Measurements from ENCODE around the gene TNS1. TPM values are rescaled to one million over a fixed set of nuclear protein-coding genes. Genes with fewer than 3 reads are reported as not detected.

TNS1 gene
- total RNA-seq, 1 experiment from 2014 or later: 0.49 TPM

- H3K27me3 ChIP-seq (ENCODE audit: control insufficient read depth, insufficient read depth, low read length): peaks cover 12% of the 10 kb centered on the region
- no peak overlapping the region for H3K4me3 ChIP-seq (ENCODE audit: low read depth in 2 of 2, low read length in 2 of 2)
- no peaks in the 10 kb centered on the region for H3K9me3 ChIP-seq (ENCODE audit: control insufficient read depth, insufficient read depth, low read depth, low read length)
- ATAC-seq (no peak), DNase-seq (ENCODE audit: low read depth, low spot score) (no peak)
- TF ChIP-seq TCF7L2 (IDR thresholded peaks at IDR 0.05; ENCODE audit: low read depth, low read length): no peak
- no peak for TF ChIP-seq SIN3A (IDR thresholded peaks at IDR 0.05; ENCODE audit: borderline replicate concordance, insufficient read depth, low read depth, low read length)
- TF ChIP-seq POLR2AphosphoS5 (IDR thresholded peaks at IDR 0.05; ENCODE audit: low read depth, low read length): no peak
- no peak for TF ChIP-seq REST (IDR thresholded peaks at IDR 0.05; ENCODE audit: insufficient read depth in 1 of 2, low read depth in 2 of 2, low read length in 1 of 2)
- TF ChIP-seq CTCF (IDR thresholded peaks at IDR 0.05): no peak
- H3K36me3 ChIP-seq (ENCODE audit: control insufficient read depth, insufficient read depth, low read length): no peaks in the 10 kb centered on the region
- POLR2A ChIA-PET: no interaction called here
- intact Hi-C loops (cut with micrococcal nuclease; ENCODE audit: unreplicated experiment) (no loop called here), in situ Hi-C loops (cut with HindIII; ENCODE audit: low pct_unique_long_range_greater_than_20kb, low sequenced_read_pairs) (no loop called here)
- no peaks in the 10 kb centered on the region for H3K4me1 ChIP-seq (ENCODE audit: control insufficient read depth, insufficient read depth, low read length)
- no TSS peak for BruUV-seq (replicated peaks)
- CTCF ChIA-PET: no interaction called here
- no peak overlapping the region for H3K27ac ChIP-seq (ENCODE audit: low read length)
Measured at GRCh38 chr2:217978536-217979150, 24.2 kb downstream of the TNS1 start.

- peaks cover 12% of the 10 kb centered on the region for H3K27me3 ChIP-seq (ENCODE audit: control insufficient read depth, insufficient read depth, low read length)
- BruUV-seq (replicated peaks): no TSS peak
- POLR2A ChIA-PET: no interaction called here
- no peak overlapping the region for H3K4me3 ChIP-seq (ENCODE audit: low read depth in 2 of 2, low read length in 2 of 2)
- TF ChIP-seq REST (IDR thresholded peaks at IDR 0.05; ENCODE audit: insufficient read depth in 1 of 2, low read depth in 2 of 2, low read length in 1 of 2) (no peak), CTCF (IDR thresholded peaks at IDR 0.05) (no peak), POLR2AphosphoS5 (IDR thresholded peaks at IDR 0.05; ENCODE audit: low read depth, low read length) (no peak)
- H3K4me1 ChIP-seq (ENCODE audit: control insufficient read depth, insufficient read depth, low read length): no peaks in the 10 kb centered on the region
- DNase-seq (ENCODE audit: low read depth, low spot score): no peak
- no peaks in the 10 kb centered on the region for H3K36me3 ChIP-seq (ENCODE audit: control insufficient read depth, insufficient read depth, low read length)
- CTCF ChIA-PET: no interaction called here
- in situ Hi-C loops (cut with HindIII; ENCODE audit: low pct_unique_long_range_greater_than_20kb, low sequenced_read_pairs) (no loop called here), intact Hi-C loops (cut with micrococcal nuclease; ENCODE audit: unreplicated experiment) (no loop called here)
- H3K27ac ChIP-seq (ENCODE audit: low read length): no peak overlapping the region
- no peak for ATAC-seq
- H3K9me3 ChIP-seq (ENCODE audit: control insufficient read depth, insufficient read depth, low read depth, low read length): no peaks in the 10 kb centered on the region
Measured at GRCh38 chr2:217977840-217978535, 24.8 kb downstream of the TNS1 start.

All from Panc1 (cell line).